GM18499 (cell line): ENCODE measurements around the gene COL18A1.
"Not testable (repeated sequence)": the region's sequence is repeated elsewhere in the genome, so short reads cannot be mapped to it uniquely, and the experiment has no call there.

Source experiments
- ATAC-seq: cut with Tn5 transposase; IDR thresholded peaks from one replicate; pipeline ENCODE4 v1.9.1; 2021; ENCODE audit warnings: moderate number of reproducible peaks; ENCODE audit not compliant: insufficient read depth, unreplicated experiment

COL18A1 gene

DNA sequence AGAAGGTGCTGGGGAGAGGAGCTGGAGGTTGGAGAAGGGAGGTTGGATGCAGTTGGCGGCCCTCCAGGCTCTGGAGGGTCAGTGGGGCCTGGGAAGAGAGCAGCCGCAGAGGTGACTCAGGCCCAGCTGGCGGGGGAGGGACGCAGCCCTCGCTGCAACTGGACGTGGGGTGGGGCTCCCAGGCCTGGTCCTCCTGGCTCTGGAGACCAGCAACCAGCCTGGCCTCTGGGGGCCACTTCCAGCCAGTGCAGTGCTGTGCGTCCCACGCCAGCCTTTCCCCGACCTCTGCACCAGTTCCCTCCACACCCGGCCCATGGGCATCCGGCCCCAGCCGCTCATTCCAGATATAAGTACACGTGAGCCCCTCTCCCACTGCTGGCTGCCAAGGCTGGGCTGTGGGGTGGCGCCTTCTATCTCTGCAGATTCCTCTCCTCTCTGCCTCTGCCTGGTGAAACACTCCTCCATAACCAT is 38.0 kb upstream of the COL18A1 start:
- ATAC-seq = no peak

DNA sequence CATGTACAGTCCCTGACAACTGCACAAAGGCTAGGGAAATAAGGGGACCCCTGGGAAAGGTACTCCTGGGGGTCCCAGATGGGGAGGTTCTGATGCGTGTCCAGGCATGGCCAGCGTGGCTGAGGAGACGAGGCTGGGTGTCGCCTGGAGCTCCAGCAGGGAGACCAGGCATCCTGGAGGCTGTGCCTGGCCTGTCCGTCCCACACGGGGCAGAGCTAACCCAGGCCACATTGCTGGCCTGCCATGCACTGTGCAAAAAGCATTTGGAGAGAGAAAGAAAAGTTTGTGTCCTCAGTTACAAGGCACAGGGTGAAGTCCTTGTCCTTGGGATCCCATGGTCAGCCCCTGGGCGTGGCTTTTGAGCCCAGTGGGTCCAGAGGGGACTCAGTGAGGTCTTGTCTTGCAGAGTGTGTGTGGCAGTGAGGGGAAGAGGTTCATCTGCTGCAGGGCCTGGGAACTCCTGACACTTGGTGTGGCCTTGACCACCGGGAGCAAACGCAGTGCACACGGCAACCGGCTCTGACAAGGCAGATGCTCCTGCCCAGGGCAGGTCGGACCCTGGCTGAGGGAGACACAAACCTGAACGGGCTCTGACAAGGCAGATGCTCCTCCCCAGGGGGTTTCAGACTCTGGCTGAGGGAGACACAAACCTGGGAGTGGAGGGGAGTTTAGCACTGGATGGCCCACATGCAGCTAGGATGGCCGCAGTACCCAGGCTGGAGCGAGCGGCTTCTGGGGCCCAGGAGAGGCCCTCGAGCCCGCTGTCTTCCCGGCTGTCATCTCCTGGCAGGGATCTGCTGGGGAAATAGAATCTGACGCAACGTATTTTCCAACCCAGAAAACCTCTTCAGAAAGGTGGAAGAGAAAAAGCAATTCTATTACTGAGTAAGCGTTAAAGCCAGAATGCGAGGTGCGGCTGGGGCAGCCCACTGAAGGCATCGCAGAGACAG is 37.3 kb upstream of the COL18A1 start:
- no peak for ATAC-seq

DNA sequence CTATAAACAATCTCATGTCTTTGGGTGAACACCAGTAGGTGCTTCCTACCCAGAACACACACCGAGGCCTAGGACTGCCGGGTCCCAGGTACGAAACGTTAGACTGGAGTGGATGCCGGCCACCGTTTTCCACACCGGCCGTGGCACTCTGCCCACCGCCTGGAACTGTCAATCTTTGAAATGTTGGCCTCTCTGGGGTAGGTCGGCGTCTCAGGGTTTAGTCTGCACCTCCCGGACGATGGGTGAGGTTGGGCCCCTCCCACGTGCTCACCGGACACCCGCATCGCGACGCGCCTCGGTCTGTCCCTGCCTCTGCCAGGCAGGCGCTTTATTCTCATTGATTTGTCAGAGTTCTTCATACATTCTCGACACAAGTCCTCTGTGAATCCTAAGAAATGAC is 35.9 kb upstream of the COL18A1 start:
- not testable (repeated sequence) for ATAC-seq

- no peak for ATAC-seq
These were observed 34.4 kb upstream of the COL18A1 start for GRCh38 chr21:45370575-45370974.

- no peak for ATAC-seq
These were observed 33.9 kb upstream of the COL18A1 start for GRCh38 chr21:45371081-45371480.

GRCh38 chr21:45371655-45372054 is 33.3 kb upstream of the COL18A1 start:
- no peak for ATAC-seq

GRCh38 chr21:45372732-45373355 is 32.1 kb upstream of the COL18A1 start:
- no peak for ATAC-seq

GRCh38 chr21:45373991-45374816 is 30.8 kb upstream of the COL18A1 start:
- ATAC-seq = no peak

DNA sequence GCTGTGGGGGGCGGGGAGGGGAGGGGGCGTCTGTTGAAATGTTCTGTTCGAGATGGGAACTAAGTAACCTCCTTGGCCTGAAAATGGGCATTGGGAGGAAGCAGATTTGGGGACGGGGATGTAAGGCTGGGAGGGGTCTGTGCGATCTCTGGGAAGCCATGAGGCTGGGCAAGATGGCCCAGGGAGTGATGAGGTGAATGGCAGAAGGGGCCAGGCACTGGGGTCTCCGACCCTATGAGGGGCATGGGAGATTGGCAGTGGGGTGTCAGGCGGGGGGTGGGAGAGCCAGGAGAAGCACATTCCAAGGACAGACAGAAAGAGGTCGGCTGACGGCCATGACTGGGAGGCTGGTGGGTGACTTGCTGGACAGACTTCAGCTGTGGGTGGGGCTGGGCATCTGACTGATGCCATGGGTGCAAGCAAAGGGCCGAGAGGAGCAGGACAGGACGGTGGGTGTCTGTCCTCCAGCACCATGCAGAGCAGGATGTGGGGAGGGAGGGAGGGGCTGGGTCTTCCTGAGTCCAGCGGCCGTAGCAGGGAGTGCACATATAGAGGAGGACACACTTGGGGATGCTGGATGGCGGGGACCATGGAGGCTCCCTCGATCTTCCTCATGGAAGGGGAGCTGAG is 30.0 kb upstream of the COL18A1 start:
- ATAC-seq = no peak

- ATAC-seq = no peak
These were observed 28.3 kb upstream of the COL18A1 start for GRCh38 chr21:45376459-45377324.

DNA sequence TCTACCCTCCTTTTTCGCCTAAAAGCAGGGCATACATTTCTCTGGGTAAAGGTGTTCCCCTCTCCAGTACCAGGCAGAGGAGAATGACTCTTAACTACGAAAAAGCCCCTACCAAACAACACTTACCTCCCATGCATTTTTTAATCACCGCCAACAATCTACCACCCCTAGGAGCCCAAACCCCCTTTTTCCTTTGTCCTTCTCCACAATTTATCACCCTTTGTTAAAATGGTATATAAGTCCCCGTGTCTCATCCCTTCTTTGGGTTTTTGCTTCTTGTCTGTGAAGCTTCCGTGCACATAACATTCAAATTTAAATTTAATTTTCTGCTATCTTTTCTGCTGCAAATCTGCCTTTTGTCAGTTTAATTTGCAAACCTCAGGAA is 27.6 kb upstream of the COL18A1 start:
- no peak for ATAC-seq

DNA sequence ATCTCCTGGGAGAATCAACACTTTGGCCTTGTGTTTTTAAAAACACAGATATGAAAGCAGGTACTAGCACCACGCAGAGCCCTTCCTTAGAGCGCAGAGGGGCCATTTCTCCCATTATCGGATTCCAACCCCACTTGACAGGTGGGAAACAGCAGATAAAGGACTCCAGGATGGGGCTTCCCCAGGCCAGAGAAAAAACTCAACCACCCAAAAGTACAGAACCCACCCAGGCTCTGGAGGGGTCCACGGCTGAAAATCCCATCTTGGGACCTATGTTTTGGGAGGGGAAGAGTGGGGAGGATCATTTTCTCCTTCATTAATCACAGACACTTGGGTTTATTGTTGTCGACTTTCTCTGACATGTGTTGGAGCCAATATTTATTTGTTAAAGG is 27.1 kb upstream of the COL18A1 start:
- no peak for ATAC-seq

DNA sequence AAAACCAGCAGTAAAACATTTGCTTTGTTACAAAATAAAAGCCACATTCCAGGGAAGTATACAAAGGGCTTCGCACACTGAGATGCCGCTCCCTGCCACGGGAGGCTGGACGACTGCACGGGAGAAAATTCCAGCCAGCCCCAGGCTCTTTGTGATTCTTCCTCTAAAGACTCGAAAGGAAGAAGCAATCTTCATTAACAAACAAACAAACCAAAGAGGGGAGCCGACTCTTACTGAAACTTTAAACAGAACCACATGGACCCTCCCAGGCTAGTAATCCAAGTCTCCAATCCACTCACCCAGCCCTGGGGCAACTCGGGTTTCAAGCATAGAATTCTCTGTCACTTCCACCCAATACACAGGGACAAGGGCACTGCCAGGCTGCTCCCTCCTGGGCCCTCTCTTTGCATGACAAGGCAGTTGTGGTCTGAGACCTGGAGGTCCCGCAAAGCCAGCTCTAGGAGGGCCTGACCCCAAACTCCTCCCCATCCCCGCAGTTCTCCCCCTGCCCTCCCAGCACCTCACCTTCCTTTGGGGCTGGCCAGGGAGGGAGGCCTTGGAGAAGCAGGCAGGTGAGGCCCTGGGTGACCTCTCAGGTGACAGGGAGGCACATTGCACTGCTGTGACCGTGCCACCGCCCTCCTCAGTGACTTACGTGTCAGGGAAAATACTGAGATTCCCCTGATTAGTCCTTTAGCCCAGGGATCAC is 26.6 kb upstream of the COL18A1 start:
- no peak for ATAC-seq

- ATAC-seq = no peak
These were observed 25.6 kb upstream of the COL18A1 start for GRCh38 chr21:45379171-45379900.

DNA sequence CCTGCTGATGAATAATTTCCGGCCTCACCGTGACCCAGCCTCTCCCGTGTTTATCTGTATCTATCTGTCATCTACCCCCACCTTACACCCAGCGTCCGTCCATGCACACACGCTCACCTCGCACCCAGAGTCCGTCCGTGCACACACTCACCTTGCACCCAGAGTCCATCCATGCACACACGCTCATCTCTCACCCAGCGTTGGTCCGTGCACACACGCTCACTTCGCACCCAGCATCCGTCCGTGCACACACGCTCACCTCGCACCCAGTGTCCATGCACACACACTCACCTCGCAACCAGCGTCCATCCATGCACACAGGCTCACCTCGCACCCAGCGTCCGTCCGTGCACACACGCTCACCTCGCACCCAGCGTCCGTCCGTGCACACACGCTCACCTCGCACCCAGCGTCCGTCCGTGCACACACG is 25.0 kb upstream of the COL18A1 start:
- no peak for ATAC-seq

GRCh38 chr21:45380566-45380965 is 24.4 kb upstream of the COL18A1 start:
- ATAC-seq = no peak

- no peak for ATAC-seq
These were observed 23.8 kb upstream of the COL18A1 start for GRCh38 chr21:45381036-45381787.
